Neural cell (in vitro differentiated cells): ENCODE measurements around the gene TRIP6. TPM values are rescaled to one million over a fixed set of nuclear protein-coding genes. Genes with fewer than 3 reads are reported as not detected.

ENCODE experiments used
- H2AFZ ChIP-seq: fragments of 200-600, 300-800 bp; sonication (generic), shearing (Covaris generic); 2 replicates; pipeline ENCODE4 v1.6.0; 2014; ENCODE audit warnings: low read depth, mild to moderate bottlenecking, antibody characterized with exemption, low read length, moderate library complexity
- H3F3A ChIP-seq: fragments of 200-600 bp; shearing (Covaris generic); 2 replicates; pipeline ENCODE4 v1.6.1; 2016; ENCODE audit warnings: mild to moderate bottlenecking, moderate library complexity, mixed read lengths, antibody characterized with exemption, low read length; ENCODE audit not compliant: insufficient read depth, poor library complexity, severe bottlenecking
- H3K27ac ChIP-seq: fragments of 200-600, 300-800 bp; sonication (generic), shearing (Covaris generic); 2 replicates; pipeline ENCODE4 v1.5.1; 2014; ENCODE audit warnings: mild to moderate bottlenecking, low read length, moderate library complexity
- H3K27me3 ChIP-seq: fragments of 300-800, 200-600 bp; sonication (generic), shearing (Covaris generic); 2 replicates; pipeline ENCODE4 v1.6.0; 2014; ENCODE audit warnings: mild to moderate bottlenecking, low read depth, low read length, moderate library complexity; ENCODE audit not compliant: insufficient read depth
- H3K36me3 ChIP-seq: fragments of 300-800, 200-600 bp; sonication (generic), shearing (Covaris generic); 2 replicates; pipeline ENCODE4 v1.5.1; 2014; ENCODE audit warnings: mild to moderate bottlenecking, antibody characterized with exemption, low read length, moderate library complexity; ENCODE audit not compliant: insufficient read depth
- H3K4me2 ChIP-seq: fragments of 300-800, 200-600 bp; sonication (generic), shearing (Covaris generic); 2 replicates; pipeline ENCODE4 v1.6.0; 2014; ENCODE audit warnings: mild to moderate bottlenecking, low read length
- H3K4me3 ChIP-seq: fragments of 300-800, 200-600 bp; sonication (generic), shearing (Covaris generic); 2 replicates; pipeline ENCODE4 v1.5.1; 2014; ENCODE audit warnings: mild to moderate bottlenecking, low read length, moderate library complexity
- H3K79me2 ChIP-seq: fragments of 200-600 bp; shearing (Covaris generic); replicated peaks from 2 replicates; pipeline ENCODE4 v1.6.0; 2014; ENCODE audit warnings: mild to moderate bottlenecking, low read length, moderate library complexity; ENCODE audit not compliant: insufficient read depth
- H3K9ac ChIP-seq: fragments of 300-800, 200-600 bp; sonication (generic), shearing (Covaris generic); 2 replicates; pipeline ENCODE4 v1.6.1; 2016; ENCODE audit warnings: mild to moderate bottlenecking, low read length, mixed read lengths
- H3K9me2 ChIP-seq: fragments of 200-600 bp; shearing (Covaris generic); 2 replicates; pipeline ENCODE4 v1.6.1; 2016; ENCODE audit warnings: mild to moderate bottlenecking, low read length, mixed read lengths; ENCODE audit not compliant: insufficient read depth
- H3K9me3 ChIP-seq: fragments of 200-600, 300-800 bp; sonication (generic), shearing (Covaris generic); 2 replicates; pipeline ENCODE4 v1.6.1; 2016; ENCODE audit warnings: mild to moderate bottlenecking, mixed run types, low read length, moderate library complexity, mixed read lengths
- H4K20me1 ChIP-seq: fragments of 200-600 bp; shearing (Covaris generic); 2 replicates; pipeline ENCODE4 v1.6.1; 2016; ENCODE audit warnings: mild to moderate bottlenecking, mixed run types; ENCODE audit not compliant: insufficient read depth
- CTCF ChIP-seq: fragments of 450-650 bp; IDR thresholded peaks from 2 replicates; pipeline ENCODE4 v1.5.1; 2014; ENCODE audit warnings: antibody characterized with exemption, mild to moderate bottlenecking, moderate library complexity; ENCODE audit not compliant: poor library complexity, severe bottlenecking
- EP300 ChIP-seq: fragments of 450-650 bp; conservative IDR thresholded peaks from 2 replicates; pipeline ENCODE4 v1.6.1; 2014; ENCODE audit warnings: antibody characterized with exemption, mild to moderate bottlenecking, moderate library complexity; ENCODE audit not compliant: poor library complexity, severe bottlenecking
- MXI1 ChIP-seq: fragments of 450-650 bp; conservative IDR thresholded peaks from 2 replicates; pipeline ENCODE4 v1.6.1; 2014; ENCODE audit warnings: antibody characterized with exemption, mild to moderate bottlenecking; ENCODE audit not compliant: poor library complexity, severe bottlenecking
- POLR2AphosphoS5 ChIP-seq: IDR thresholded peaks from 2 replicates; pipeline ENCODE4 v1.6.1; 2012
- RAD21 ChIP-seq: fragments of 450-650 bp; conservative IDR thresholded peaks from 2 replicates; pipeline ENCODE4 v1.6.1; 2014; ENCODE audit warnings: antibody characterized with exemption, mild to moderate bottlenecking, moderate library complexity
- REST ChIP-seq: IDR thresholded peaks from 2 replicates; pipeline ENCODE4 v1.6.1; 2012; ENCODE audit warnings: borderline replicate concordance
- SMC3 ChIP-seq: fragments of 450-650 bp; conservative IDR thresholded peaks from 2 replicates; pipeline ENCODE4 v1.6.1; 2014; ENCODE audit warnings: antibody characterized with exemption, mild to moderate bottlenecking, moderate library complexity; ENCODE audit not compliant: poor library complexity
- TAF1 ChIP-seq: IDR thresholded peaks from 2 replicates; pipeline ENCODE4 v1.6.1; 2012; ENCODE audit warnings: low read depth
- polyA plus RNA-seq: library from polyadenylated mRNA; depleted of rRNA; stranded (reverse); fragments of >200 nt; gene quantifications from 2 replicates; pipeline ENCODE4 v1.2.3, GENCODE V29; 2014

TRIP6 gene
- polyA plus RNA-seq, 1 donor from 2014 or later, result 2.1 TPM

- Histone ChIP-seq H3K4me3 (no peak overlapping the region), H3K4me2 (no peak overlapping the region), H3K79me2 (no peaks in the 10 kb centered on the region), H3K27ac (no peak overlapping the region), H3K9ac (no peak overlapping the region), H2AFZ (no peak overlapping the region), H3K27me3 (peaks cover 24% of the 10 kb centered on the region), H3K9me3 (no peaks in the 10 kb centered on the region), H3F3A (no peaks in the 10 kb centered on the region), H3K9me2 (no peaks in the 10 kb centered on the region), H4K20me1 (no peaks in the 10 kb centered on the region), H3K36me3 (no peaks in the 10 kb centered on the region)
- TF ChIP-seq EP300, result no peak
- no peak for TF ChIP-seq TAF1
- no peak for TF ChIP-seq CTCF
- TF ChIP-seq MXI1, result no peak
- no peak for TF ChIP-seq RAD21
- no peak for TF ChIP-seq POLR2AphosphoS5
- no peak for TF ChIP-seq REST
These were observed 43.7 kb upstream of the TRIP6 start for GRCh38 chr7:100823534-100823933.

- Histone ChIP-seq H3K27me3 (peaks cover 27% of the 10 kb centered on the region), H3F3A (no peaks in the 10 kb centered on the region), H3K9me2 (no peaks in the 10 kb centered on the region), H3K79me2 (no peaks in the 10 kb centered on the region), H2AFZ (no peak overlapping the region), H4K20me1 (no peaks in the 10 kb centered on the region), H3K36me3 (no peaks in the 10 kb centered on the region), H3K27ac (no peak overlapping the region), H3K4me2 (no peak overlapping the region), H3K4me3 (no peak overlapping the region), H3K9ac (no peak overlapping the region), H3K9me3 (no peaks in the 10 kb centered on the region)
- no peak for TF ChIP-seq REST
- no peak for TF ChIP-seq CTCF
- TF ChIP-seq SMC3, result no peak
- TF ChIP-seq EP300, result no peak
These were observed 42.5 kb upstream of the TRIP6 start for GRCh38 chr7:100824499-100825214.
